ENCODE measurements around the gene CLCN4. TPM values are rescaled to one million over a fixed set of nuclear protein-coding genes. Genes with fewer than 3 reads are reported as not detected.

The CLCN4 gene
- total RNA-seq, 1 experiment from 2014 or later: 17.2 TPM

DNA sequence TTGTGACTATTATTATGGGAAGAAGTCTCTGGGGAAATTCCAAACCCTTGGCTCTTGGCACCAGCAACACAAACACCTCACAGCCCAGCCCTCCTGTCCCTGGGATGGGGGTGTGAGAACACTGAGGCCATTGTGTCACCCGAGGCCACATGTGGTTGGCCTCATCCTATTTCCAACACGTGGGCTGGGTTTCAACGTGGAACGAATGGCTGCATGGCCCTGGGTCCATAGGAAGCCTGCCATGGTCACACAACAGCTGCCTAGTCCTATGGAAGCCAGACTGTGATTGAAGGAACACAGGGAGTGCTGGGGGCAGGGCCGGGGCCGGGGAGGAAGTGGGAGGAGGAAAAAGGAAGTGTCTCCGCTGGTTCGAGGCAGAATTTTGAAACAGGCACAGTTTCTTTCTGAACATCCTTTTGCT, 10.0 kb downstream of the CLCN4 start:
- Histone ChIP-seq H3K9me3 (replicated peaks) (no peaks in the 10 kb centered on the region), H3K4me1 (peaks cover 29% of the 10 kb centered on the region), H3K4me3 (no peak overlapping the region), H3K36me3 (peaks cover 11% of the 10 kb centered on the region), H3K27me3 (no peaks in the 10 kb centered on the region), H3K27ac (peak overlapping the region; percentile 90)
- peak; percentile 90 to 95 for DNase-seq

DNA sequence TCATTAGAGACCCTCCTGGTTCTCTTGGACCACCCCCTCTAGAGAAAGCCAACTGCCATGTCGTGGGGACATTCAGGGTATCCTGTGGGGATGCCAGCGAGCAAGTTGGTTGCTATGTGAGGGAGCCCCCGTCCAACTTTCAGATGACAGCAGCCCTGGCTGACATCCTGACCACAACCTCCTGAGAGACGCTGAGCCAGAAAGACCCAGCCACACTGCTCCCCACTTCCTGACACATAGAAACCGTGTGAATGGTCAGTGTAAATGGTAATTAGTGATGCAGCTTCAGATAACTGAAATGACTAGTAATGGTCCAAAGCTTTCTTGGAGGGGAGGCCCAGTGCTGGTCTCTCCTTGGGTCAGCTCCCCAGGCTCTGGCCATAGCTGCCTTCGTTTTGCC, 10.8 kb downstream of the CLCN4 start:
- Histone ChIP-seq H3K27me3 (no peaks in the 10 kb centered on the region), H3K36me3 (peaks cover 6% of the 10 kb centered on the region)

DNA sequence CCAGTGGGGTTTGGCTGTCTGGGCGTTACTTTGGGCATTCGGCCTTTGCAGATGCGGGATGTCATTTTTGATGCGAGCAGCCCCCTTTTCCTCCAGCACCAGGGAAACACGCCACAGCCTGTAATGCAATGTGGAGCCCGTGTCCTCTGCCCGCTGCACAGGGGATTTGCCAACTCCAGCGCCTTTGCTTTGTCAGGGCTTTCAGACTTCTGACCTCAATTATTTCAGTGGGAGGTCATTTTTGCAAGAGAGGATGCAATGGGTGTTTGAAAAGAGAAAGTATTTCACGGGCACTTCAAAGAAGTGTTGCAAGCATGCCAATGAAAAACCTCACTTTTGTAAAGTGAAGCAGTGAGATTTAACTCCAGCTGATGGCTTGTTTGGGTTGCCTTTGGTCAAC, 11.5 kb downstream of the CLCN4 start:
- no peaks in the 10 kb centered on the region for H3K9me3 ChIP-seq (replicated peaks)
- DNase-seq: no peak
- no peaks in the 10 kb centered on the region for H3K27me3 ChIP-seq
- no peak overlapping the region for H3K27ac ChIP-seq
- peaks cover 4% of the 10 kb centered on the region for H3K36me3 ChIP-seq
- H3K4me3 ChIP-seq: no peak overlapping the region
- H3K4me1 ChIP-seq: peaks cover 29% of the 10 kb centered on the region

More for the DNA sequence above, 10.8 kb downstream of the CLCN4 start:
- Histone ChIP-seq H3K9me3 (replicated peaks) (no peaks in the 10 kb centered on the region), H3K27ac (peak overlapping the region; percentile 90), H3K4me1 (peaks cover 29% of the 10 kb centered on the region), H3K4me3 (no peak overlapping the region)
- DNase-seq: no peak

DNA sequence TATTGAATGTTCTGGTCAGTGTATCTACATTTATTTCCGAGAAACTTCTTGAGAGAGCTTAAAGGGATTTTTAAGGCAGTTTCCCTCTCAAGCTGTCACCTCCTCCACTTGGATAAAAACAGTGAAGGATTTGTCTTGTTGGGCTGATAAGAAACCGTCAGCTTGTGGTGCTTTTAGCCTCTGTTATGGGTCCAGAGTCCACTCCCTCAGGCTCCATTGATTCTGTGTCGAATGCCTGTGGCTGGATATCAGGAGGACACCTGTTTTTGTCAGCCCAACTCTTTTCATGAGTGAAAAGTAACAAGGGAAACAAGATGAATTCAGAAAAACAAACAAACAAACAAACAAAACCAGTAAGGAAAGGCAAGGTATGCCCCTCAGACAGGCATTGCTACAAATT, 12.4 kb downstream of the CLCN4 start:
- peaks cover 2% of the 10 kb centered on the region for H3K36me3 ChIP-seq
- DNase-seq: peak in 1 of 2 experiments; percentile 55
- no peaks in the 10 kb centered on the region for H3K27me3 ChIP-seq
- H3K4me3 ChIP-seq: no peak overlapping the region
- H3K9me3 ChIP-seq (replicated peaks): no peaks in the 10 kb centered on the region
- H3K27ac ChIP-seq: no peak overlapping the region; the same call in 1 of the 2 replicates
- peaks cover 34% of the 10 kb centered on the region for H3K4me1 ChIP-seq

DNA sequence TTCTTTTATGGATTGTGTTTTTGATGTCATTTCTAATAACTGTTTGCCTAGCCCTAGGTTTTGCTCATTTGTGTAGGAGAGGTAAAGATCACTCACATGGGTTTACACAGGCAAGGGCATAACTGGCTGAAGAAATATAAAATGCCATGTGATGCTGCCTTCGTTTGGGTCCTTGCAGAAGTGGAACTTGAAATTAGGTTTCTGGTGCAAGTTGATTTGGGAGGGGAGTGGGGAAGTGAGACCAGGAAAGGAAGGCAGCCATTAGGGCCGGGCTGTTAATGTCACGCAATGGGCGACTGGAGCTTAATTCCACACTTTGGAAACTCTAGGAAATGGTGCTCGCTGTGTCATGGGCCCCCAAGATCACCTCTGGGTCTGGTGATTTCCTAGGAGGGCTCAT, 14.5 kb downstream of the CLCN4 start:
- H3K4me1 ChIP-seq: peaks cover 24% of the 10 kb centered on the region
- H3K9me3 ChIP-seq (replicated peaks): no peaks in the 10 kb centered on the region
- H3K4me3 ChIP-seq: no peak overlapping the region
- peaks cover 2% of the 10 kb centered on the region; the same call in 1 of the 2 replicates for H3K36me3 ChIP-seq
- H3K27ac ChIP-seq: no peak overlapping the region
- DNase-seq: no peak
- no peaks in the 10 kb centered on the region for H3K27me3 ChIP-seq

DNA sequence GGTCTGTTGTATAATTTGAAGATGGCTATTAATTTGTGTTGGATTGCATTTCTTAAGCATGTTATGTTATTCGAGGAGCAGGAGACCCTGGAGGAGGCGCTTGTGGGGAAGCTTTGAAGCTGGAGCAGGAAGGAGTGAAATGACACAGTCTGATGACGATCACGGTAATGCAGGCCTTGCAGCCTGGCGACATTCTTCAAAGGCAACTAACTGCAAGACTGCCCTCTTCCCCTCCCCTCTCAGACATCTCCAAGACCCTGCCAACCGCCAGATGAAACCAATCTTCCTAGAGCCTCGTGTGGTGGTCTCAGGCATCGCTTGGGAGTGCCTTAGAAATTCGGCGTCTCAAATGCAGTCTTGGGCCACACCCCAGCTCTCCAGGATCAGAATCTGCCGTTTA, 16.1 kb downstream of the CLCN4 start:
- Histone ChIP-seq H3K27me3 (no peaks in the 10 kb centered on the region), H3K9me3 (replicated peaks) (no peaks in the 10 kb centered on the region), H3K27ac (peak overlapping the region; percentile 40), H3K4me1 (peaks cover 12% of the 10 kb centered on the region), H3K36me3 (peaks cover 2% of the 10 kb centered on the region; the same call in 1 of the 2 replicates), H3K4me3 (no peak overlapping the region)
- no peak for DNase-seq

DNA sequence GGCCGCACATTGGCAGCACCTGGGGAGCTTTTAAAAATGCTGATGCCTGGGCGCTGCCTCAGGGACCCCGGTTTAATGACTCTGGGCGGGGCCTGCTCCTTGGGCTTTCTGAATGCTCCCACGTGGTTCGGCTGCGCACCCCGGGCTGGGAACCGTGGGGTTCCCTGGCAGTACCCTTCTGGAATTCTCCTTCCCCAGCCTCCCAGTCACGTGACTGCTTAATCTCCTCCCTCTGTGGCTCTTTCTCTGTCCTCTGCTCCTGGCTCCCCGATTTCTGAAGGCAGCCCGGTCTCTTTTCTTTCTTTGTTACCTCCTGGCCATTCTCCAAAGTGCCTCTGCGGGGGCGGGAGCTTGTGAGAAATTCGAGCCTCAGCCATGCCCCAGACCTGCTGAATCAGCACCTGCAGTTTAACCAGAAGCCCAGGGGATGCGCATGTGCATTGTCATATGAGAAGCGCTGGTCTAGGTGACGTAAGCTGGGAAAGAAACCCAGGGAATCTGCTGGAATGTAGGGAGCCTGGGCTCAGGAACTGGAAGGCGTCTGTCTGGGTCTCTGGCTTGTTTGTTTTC, 16.6 kb downstream of the CLCN4 start:
- Histone ChIP-seq H3K4me1 (peaks cover 12% of the 10 kb centered on the region), H3K27me3 (no peaks in the 10 kb centered on the region), H3K27ac (peak overlapping the region; percentile 40), H3K36me3 (peaks cover 2% of the 10 kb centered on the region; the same call in 1 of the 2 replicates), H3K4me3 (no peak overlapping the region), H3K9me3 (replicated peaks) (no peaks in the 10 kb centered on the region)
- peak; percentile 81 to 86 for DNase-seq

DNA sequence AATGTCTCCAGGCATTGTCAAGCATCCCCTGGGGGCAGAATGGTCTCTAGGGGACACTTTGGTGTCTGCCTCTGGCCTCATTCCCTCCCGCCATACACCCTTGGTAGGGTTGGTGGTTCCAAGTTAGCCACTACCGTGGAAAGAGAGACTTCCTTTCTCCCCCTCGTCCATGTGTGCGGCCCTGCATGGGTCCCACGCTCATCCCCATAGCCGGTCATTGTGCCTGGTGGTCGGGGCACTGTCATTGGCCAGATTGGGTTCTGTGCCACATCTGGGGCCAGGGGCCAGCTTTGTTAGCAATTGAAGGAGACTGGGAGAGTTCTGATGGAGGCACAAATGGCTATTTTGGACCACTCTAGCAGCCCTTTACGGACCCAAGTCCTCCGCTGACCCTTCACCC, 17.3 kb downstream of the CLCN4 start:
- Histone ChIP-seq H3K4me1 (peaks cover 8% of the 10 kb centered on the region), H3K27me3 (no peaks in the 10 kb centered on the region), H3K4me3 (no peak overlapping the region), H3K36me3 (peaks cover 2% of the 10 kb centered on the region; the same call in 1 of the 2 replicates), H3K27ac (peak overlapping the region; percentile 40), H3K9me3 (replicated peaks) (no peaks in the 10 kb centered on the region)
- no peak for DNase-seq

DNA sequence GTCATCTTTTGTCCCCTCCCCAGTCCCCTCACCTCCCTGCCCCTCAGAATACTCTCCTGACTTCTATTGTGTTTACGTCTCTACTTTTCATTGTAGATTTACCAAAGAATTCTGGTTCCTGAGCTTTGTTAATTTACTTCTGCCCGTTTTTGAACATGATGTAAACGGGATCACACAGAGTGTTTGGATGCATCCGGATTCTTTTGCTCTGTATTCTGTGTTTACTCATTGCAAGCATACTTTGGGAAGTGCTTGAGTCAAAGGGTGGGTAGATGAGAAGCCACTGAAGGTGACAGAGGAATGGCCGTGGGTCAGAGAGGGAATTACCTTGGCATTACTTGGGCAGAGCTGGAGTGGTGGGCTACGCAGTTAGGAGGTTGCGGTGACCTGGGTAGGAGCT, 18.0 kb downstream of the CLCN4 start:
- no peak for DNase-seq
- Histone ChIP-seq H3K27me3 (no peaks in the 10 kb centered on the region), H3K27ac (no peak overlapping the region)

DNA sequence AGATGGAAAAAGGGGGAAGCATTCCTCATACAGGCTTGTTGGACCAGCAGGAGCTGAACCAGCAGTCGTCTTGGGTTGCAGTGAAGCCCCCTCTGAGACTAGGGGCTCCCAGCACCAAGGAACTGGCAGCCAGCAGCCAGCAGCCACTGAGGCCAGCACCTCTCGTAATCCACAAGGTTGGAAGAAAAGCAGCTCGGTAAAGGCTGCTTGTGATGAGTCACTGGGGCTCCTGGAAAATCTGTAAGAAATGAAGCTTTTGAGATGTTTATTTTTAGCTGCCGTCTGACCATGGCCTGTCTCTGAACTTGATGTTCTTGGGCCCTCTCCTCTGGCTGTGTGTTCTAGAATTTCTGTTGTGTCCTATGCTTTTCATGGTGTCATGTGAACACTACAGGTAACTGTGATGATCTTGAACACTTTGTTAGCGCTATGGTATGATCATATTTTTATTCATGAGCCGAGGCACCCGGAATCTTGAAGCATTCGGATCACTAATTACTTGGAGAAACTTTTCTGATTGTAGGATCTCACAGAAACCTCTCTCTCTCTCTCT, 18.6 kb downstream of the CLCN4 start:
- no peak overlapping the region for H3K4me3 ChIP-seq
- H3K9me3 ChIP-seq (replicated peaks): no peaks in the 10 kb centered on the region
- peaks cover 5% of the 10 kb centered on the region; the same call in 1 of the 2 replicates for H3K4me1 ChIP-seq
- H3K27me3 ChIP-seq: no peaks in the 10 kb centered on the region
- H3K27ac ChIP-seq: no peak overlapping the region
- no peak for DNase-seq
- peaks cover 2% of the 10 kb centered on the region; the same call in 1 of the 2 replicates for H3K36me3 ChIP-seq

More for the DNA sequence above, 18.0 kb downstream of the CLCN4 start:
- H3K36me3 ChIP-seq: peaks cover 2% of the 10 kb centered on the region; the same call in 1 of the 2 replicates
- H3K9me3 ChIP-seq (replicated peaks): no peaks in the 10 kb centered on the region
- peaks cover 5% of the 10 kb centered on the region; the same call in 1 of the 2 replicates for H3K4me1 ChIP-seq
- H3K4me3 ChIP-seq: no peak overlapping the region

DNA sequence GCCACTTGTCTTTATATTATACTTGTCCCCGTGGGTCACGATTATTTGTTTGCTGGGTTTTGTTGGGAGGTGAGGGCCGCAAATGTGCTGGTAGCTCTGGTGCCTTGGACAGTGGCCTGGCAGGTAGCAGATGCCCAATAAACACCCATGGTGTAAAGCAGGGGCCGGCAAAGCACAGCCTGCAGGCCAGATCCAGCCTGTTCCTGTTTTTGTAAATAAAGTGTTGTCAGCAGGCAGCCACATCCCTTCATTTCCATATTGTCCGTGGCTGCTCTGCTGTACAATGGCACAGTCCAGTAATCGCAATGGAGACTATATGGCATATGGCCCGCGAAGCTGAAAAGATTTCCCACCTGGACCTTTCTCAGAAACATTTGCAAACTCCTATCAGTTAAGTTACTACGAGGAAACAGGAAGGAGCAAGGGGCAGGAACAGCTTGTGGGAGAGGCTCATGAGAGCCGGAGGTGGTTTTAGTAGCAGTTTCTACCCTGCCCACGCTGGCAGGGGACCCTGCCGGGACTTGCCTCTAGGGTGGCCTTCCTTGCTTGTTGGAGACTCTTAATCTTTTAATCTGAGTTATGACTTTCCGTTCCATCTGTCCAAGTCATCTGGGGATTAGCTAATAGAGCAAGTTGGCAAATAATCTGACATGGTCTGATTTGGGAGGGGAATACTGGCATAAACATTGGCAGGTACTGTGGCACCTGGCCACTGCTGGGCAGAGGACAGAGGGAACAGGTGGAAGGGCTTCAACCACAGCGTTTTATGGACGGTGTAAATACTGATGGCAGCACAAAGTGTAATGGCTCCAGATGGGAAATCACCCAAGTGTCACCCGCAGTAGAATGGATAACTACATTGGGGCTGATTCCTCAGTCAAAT, 19.6 kb downstream of the CLCN4 start:
- H3K27me3 ChIP-seq: no peaks in the 10 kb centered on the region
- no peak overlapping the region for H3K27ac ChIP-seq
- H3K9me3 ChIP-seq (replicated peaks): no peaks in the 10 kb centered on the region
- H3K4me1 ChIP-seq: peaks cover 5% of the 10 kb centered on the region; the same call in 1 of the 2 replicates
- no peak for DNase-seq
- peaks cover 2% of the 10 kb centered on the region; the same call in 1 of the 2 replicates for H3K36me3 ChIP-seq
- no peak overlapping the region for H3K4me3 ChIP-seq

DNA sequence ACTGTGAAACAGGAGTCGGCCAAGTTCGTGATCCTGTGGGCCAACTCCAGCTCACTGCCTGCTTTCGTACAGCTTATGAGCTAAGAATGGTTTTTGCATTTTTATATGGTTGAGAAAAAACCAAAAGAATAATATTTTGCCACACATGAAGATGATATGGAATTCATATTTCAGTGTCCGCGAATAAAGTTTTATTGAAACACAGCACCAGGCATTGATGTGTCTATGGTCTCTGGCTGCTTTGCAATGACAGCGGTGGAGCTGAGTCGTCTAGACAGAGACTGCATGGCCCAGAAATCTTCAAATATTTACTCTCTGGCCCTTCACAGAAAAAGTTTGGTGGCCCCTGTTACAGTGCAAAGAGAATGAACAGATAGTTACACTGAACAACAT, 20.2 kb downstream of the CLCN4 start:
- H3K9me3 ChIP-seq (replicated peaks): no peaks in the 10 kb centered on the region
- H3K36me3 ChIP-seq: peaks cover 2% of the 10 kb centered on the region; the same call in 1 of the 2 replicates
- DNase-seq: no peak
- H3K27ac ChIP-seq: no peak overlapping the region
- no peaks in the 10 kb centered on the region for H3K27me3 ChIP-seq
- no peak overlapping the region for H3K4me3 ChIP-seq
- H3K4me1 ChIP-seq: peaks cover 5% of the 10 kb centered on the region; the same call in 1 of the 2 replicates

DNA sequence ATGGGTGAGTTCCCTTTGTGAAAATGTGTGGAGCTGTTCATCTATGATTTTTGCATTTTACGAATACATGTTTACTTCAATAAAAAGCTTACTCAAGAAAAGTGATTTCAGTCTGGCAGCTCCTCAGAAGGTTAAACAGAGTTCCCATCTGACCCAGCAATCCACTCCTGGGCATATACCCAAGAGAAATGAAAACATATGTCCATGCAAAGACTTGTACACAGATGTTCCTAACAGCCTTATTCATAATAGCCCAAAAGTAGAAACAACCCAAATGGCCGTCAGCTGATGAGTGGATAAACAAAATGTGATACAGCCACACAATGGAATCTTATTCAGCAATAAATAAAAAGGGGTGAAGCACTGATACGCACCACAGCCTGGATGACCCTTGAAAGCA, 20.8 kb downstream of the CLCN4 start:
- Histone ChIP-seq H3K27me3 (no peaks in the 10 kb centered on the region), H3K27ac (no peak overlapping the region), H3K9me3 (replicated peaks) (no peaks in the 10 kb centered on the region), H3K4me1 (peaks cover 5% of the 10 kb centered on the region; the same call in 1 of the 2 replicates), H3K36me3 (peaks cover 2% of the 10 kb centered on the region; the same call in 1 of the 2 replicates), H3K4me3 (no peak overlapping the region)
- no peak for DNase-seq

DNA sequence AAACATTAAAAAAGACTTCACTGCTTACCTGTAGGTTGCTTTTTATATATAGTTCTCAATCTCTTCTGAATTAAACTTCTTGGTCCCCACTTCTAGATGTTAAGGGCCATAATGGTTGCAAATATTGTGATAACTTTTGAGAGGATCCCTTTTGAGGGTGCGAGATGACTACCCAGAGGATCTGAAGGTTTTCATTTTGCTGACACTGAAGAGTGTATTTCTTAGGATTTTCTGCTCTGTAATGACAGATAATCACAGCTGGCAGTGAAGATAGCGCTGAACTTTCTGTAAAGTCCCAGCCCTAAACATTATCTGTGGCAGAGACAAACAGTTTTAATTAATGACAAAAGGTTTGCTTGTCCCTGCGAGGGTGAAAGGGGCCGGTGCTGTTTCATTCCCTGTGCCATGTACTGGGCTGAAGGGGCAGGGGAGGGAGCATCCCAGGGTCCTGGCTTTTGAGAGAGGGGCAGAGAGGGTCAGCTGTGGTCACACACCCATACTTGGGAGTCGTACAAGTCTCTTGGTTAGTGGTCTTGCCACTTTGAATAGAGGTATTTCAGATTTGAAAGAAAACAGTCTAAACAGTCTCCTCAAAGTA, 22.2 kb downstream of the CLCN4 start:
- no peaks in the 10 kb centered on the region for H3K9me3 ChIP-seq (replicated peaks)
- H3K27ac ChIP-seq: no peak overlapping the region
- H3K27me3 ChIP-seq: no peaks in the 10 kb centered on the region
- 0 out of 2 replicates have a peak, but pooled peaks cover 2% of the 10 kb centered on the region for H3K36me3 ChIP-seq
- DNase-seq: no peak
- no peak overlapping the region for H3K4me3 ChIP-seq
- peaks cover 2% of the 10 kb centered on the region; the same call in 1 of the 2 replicates for H3K4me1 ChIP-seq

Measured in SJCRH30 (cell line).